AG20443 (cell line): ENCODE results near the gene SCN1A.
A peak's percentile ranks its signal among the peaks of the same experiment; 100 is the strongest.
"Not testable (repeated sequence)": the region's sequence is repeated elsewhere in the genome, so short reads cannot be mapped to it uniquely, and the experiment has no call there.

Source experiments
- DNase-seq: peaks from one replicate; pipeline ENCODE4 v3.0.0; 2012; ENCODE audit warnings: low spot score, mixed read lengths

The SCN1A gene

GRCh38 chr2:166081131-166081632, 46.6 kb downstream of the SCN1A start:
- DNase-seq, result no peak

- DNase-seq, result no peak
Measured at GRCh38 chr2:166074430-166074829, 53.4 kb downstream of the SCN1A start.

- DNase-seq, result no peak
Measured at GRCh38 chr2:166074011-166074410, 53.8 kb downstream of the SCN1A start.

- DNase-seq, result no peak
Measured at GRCh38 chr2:166070231-166070630, 57.6 kb downstream of the SCN1A start.

GRCh38 chr2:166068981-166069380, 58.8 kb downstream of the SCN1A start:
- DNase-seq, result no peak

GRCh38 chr2:166067229-166067628, 60.6 kb downstream of the SCN1A start:
- no peak for DNase-seq

- no peak for DNase-seq
Measured at GRCh38 chr2:166060191-166060590, 67.6 kb downstream of the SCN1A start.

- peak; percentile 18 for DNase-seq
Measured at GRCh38 chr2:166057370-166058164, 70.3 kb downstream of the SCN1A start.

- DNase-seq, result no peak
Measured at GRCh38 chr2:166044853-166045483, 82.9 kb downstream of the SCN1A start.

GRCh38 chr2:166042768-166043390, 84.9 kb downstream of the SCN1A start:
- DNase-seq, result peak; percentile 13

GRCh38 chr2:166042356-166042755, 85.5 kb downstream of the SCN1A start:
- no peak for DNase-seq

GRCh38 chr2:166041613-166042012, 86.2 kb downstream of the SCN1A start:
- DNase-seq, result no peak

- no peak for DNase-seq
Measured at GRCh38 chr2:166032361-166032760, 95.5 kb downstream of the SCN1A start.

- DNase-seq, result no peak
Measured at GRCh38 chr2:166031054-166031453, 96.8 kb downstream of the SCN1A start.

GRCh38 chr2:166025313-166025712, 102.5 kb downstream of the SCN1A start:
- no peak for DNase-seq

- DNase-seq, result no peak
Measured at GRCh38 chr2:166017208-166017607, 110.6 kb downstream of the SCN1A start.

- no peak for DNase-seq
Measured at GRCh38 chr2:166013878-166014277, 113.9 kb downstream of the SCN1A start.

GRCh38 chr2:166011660-166012059, 116.2 kb downstream of the SCN1A start:
- DNase-seq, result no peak

GRCh38 chr2:166000401-166000800, 127.4 kb downstream of the SCN1A start:
- no peak for DNase-seq

GRCh38 chr2:165990846-165991245, 137.0 kb downstream of the SCN1A start:
- no peak for DNase-seq

GRCh38 chr2:165989851-165990250, 138.0 kb downstream of the SCN1A start:
- no peak for DNase-seq

- no peak for DNase-seq
Measured at GRCh38 chr2:165985120-165985519, 142.7 kb downstream of the SCN1A start.

GRCh38 chr2:165972161-165972560, 155.7 kb downstream of the SCN1A start:
- not testable (repeated sequence) for DNase-seq
